IMR-90 (cell line): ENCODE measurements around the gene RELL2. TPM values are rescaled to one million over a fixed set of nuclear protein-coding genes. Genes with fewer than 3 reads are reported as not detected.
A peak's percentile ranks its signal among the peaks of the same experiment; 100 is the strongest.

Experiments
- ATAC-seq: fragments of 200-7000 bp; cut with Tn5 transposase; 2 replicates; pipeline ENCODE4 v1.9.1; 2020; ENCODE audit warnings: low read depth, mild to moderate bottlenecking, moderate library complexity
- BruUV-seq: library from RNA; stranded (reverse); fragments of 400-500 nt; replicated peaks from 2 replicates; lab custom pipeline; 2021; lab: Mats Ljungman, UMichigan
- CTCF ChIA-PET: fragments of 300-600 bp; formaldehyde crosslinking; extraction: SDS; loops from one replicate; lab custom pipeline; 2021; ENCODE audit warnings: antibody characterized with exemption; lab: Yijun Ruan, JAX
- POLR2A ChIA-PET: fragments of 300-600 bp; sonication (Branson Sonifier 250); formaldehyde crosslinking; loops from one replicate; lab custom pipeline; 2022; ENCODE audit warnings: antibody characterized with exemption; ENCODE audit not compliant: unreplicated experiment; lab: Charles Lee
- DNase-seq: peaks from one replicate; pipeline ENCODE4 v3.0.0; 2013
- H2AFZ ChIP-seq: replicated peaks from 2 replicates; pipeline ENCODE3; 2013; ENCODE audit warnings: low read length, mild to moderate bottlenecking; ENCODE audit not compliant: poor library complexity
- H2AK5ac ChIP-seq: 2 replicates; pipeline ENCODE4 v1.6.1; 2013; ENCODE audit warnings: low read depth, low read length, inconsistent platforms
- H2AK9ac ChIP-seq: replicated peaks from 2 replicates; pipeline ENCODE3; 2013; ENCODE audit warnings: mild to moderate bottlenecking, low read depth, low read length, moderate library complexity; ENCODE audit not compliant: poor library complexity
- H2BK120ac ChIP-seq: 2 replicates; pipeline ENCODE4 v1.6.1; 2013; ENCODE audit warnings: low read depth, low read length, inconsistent platforms
- H2BK15ac ChIP-seq: 3 replicates; pipeline ENCODE4 v1.6.1; 2013; ENCODE audit warnings: low read depth, low read length, inconsistent platforms
- H2BK20ac ChIP-seq: 2 replicates; pipeline ENCODE4 v1.6.1; 2013; ENCODE audit warnings: low read depth, mild to moderate bottlenecking, inconsistent platforms, low read length, moderate library complexity
- H2BK5ac ChIP-seq: 2 replicates; pipeline ENCODE4 v1.6.1; 2013; ENCODE audit warnings: mild to moderate bottlenecking, low read depth, low read length, inconsistent platforms; ENCODE audit not compliant: poor library complexity, severe bottlenecking
- H3K14ac ChIP-seq: replicated peaks from 2 replicates; pipeline ENCODE4 v1.6.1; 2013; ENCODE audit warnings: low read depth, low read length, inconsistent platforms
- H3K18ac ChIP-seq: 2 replicates; pipeline ENCODE4 v1.6.1; 2013; ENCODE audit warnings: low read depth, low read length, control low read depth
- H3K23ac ChIP-seq: 2 replicates; pipeline ENCODE4 v1.6.1; 2013; ENCODE audit warnings: low read depth, low read length, inconsistent platforms
- H3K27ac ChIP-seq: 2 replicates; pipeline ENCODE4 v1.5.1; 2013; ENCODE audit warnings: mild to moderate bottlenecking, control low read depth, low read length; ENCODE audit not compliant: insufficient read depth
- H3K27me3 ChIP-seq: 2 replicates; pipeline ENCODE4 v1.6.1; 2013; ENCODE audit warnings: low read length; ENCODE audit not compliant: control insufficient read depth, insufficient read depth
- H3K36me3 ChIP-seq: 2 replicates; pipeline ENCODE4 v1.6.1; 2013; ENCODE audit warnings: low read length, mixed read lengths; ENCODE audit not compliant: control insufficient read depth, insufficient read depth
- H3K4ac ChIP-seq: 2 replicates; pipeline ENCODE4 v1.6.1; 2013; ENCODE audit warnings: low read depth, low read length, inconsistent platforms
- H3K4me1 ChIP-seq: 2 replicates; pipeline ENCODE4 v1.6.1; 2013; ENCODE audit warnings: low read length, mixed read lengths; ENCODE audit not compliant: control insufficient read depth, insufficient read depth
- H3K4me2 ChIP-seq: 2 replicates; pipeline ENCODE4 v1.6.1; 2013; ENCODE audit warnings: low read depth, mild to moderate bottlenecking, control low read depth, low read length, moderate library complexity
- H3K4me3 ChIP-seq: 2 replicates; pipeline ENCODE4 v1.5.1; 2013; ENCODE audit warnings: low read depth, mild to moderate bottlenecking, control low read depth, low read length, moderate library complexity; ENCODE audit not compliant: insufficient read depth
- H3K56ac ChIP-seq: 2 replicates; pipeline ENCODE4 v1.6.1; 2013; ENCODE audit warnings: low read length, inconsistent platforms; ENCODE audit not compliant: insufficient read depth; ENCODE audit errors: extremely low read depth
- H3K79me1 ChIP-seq, 2 experiments: 2 replicates each; pipeline ENCODE4 v1.6.1; 2013; ENCODE audit warnings: low read length in 2 of 2, inconsistent platforms in 1 of 2, low read depth in 1 of 2
- H3K9ac ChIP-seq: 2 replicates; pipeline ENCODE4 v1.6.1; 2013; ENCODE audit warnings: low read depth, low read length, control low read depth
- H3K9me1 ChIP-seq: 2 replicates; pipeline ENCODE4 v1.6.1; 2013; ENCODE audit warnings: low read length, inconsistent platforms; ENCODE audit not compliant: insufficient read depth
- H3K9me3 ChIP-seq: 2 replicates; pipeline ENCODE4 v1.6.1; 2013; ENCODE audit warnings: low read length; ENCODE audit not compliant: control insufficient read depth, insufficient read depth
- H4K20me1 ChIP-seq: 2 replicates; pipeline ENCODE4 v1.6.1; 2013; ENCODE audit warnings: low read length, inconsistent platforms; ENCODE audit not compliant: insufficient read depth
- H4K5ac ChIP-seq: 2 replicates; pipeline ENCODE4 v1.6.1; 2013; ENCODE audit warnings: mild to moderate bottlenecking, low read depth, low read length, control low read depth
- H4K8ac ChIP-seq, 2 experiments: 2 replicates each; pipeline ENCODE4 v1.6.1; 2013; ENCODE audit warnings: low read depth in 2 of 2, low read length in 2 of 2, control low read depth in 1 of 2, inconsistent platforms in 1 of 2
- H4K91ac ChIP-seq: 2 replicates; pipeline ENCODE4 v1.6.1; 2013; ENCODE audit warnings: low read depth, low read length, inconsistent platforms; ENCODE audit not compliant: insufficient read depth
- BHLHE40 ChIP-seq: fragments of 150-350 bp; IDR thresholded peaks from 2 replicates; pipeline ENCODE4 v1.6.1; 2016; ENCODE audit warnings: mild to moderate bottlenecking, low read depth, low read length
- CEBPB ChIP-seq: IDR thresholded peaks from 2 replicates; pipeline ENCODE4 v1.6.1; 2012; ENCODE audit warnings: low read depth, low read length, improper control_type of control experiment
- CHD1 ChIP-seq: IDR thresholded peaks from 2 replicates; pipeline ENCODE4 v1.6.1; 2012; ENCODE audit warnings: low read depth, low read length, improper control_type of control experiment
- CTCF ChIP-seq: conservative IDR thresholded peaks from 2 replicates; pipeline ENCODE4 v1.5.1; 2012; ENCODE audit warnings: mild to moderate bottlenecking, low read depth, low read length, improper control_type of control experiment
- ELK1 ChIP-seq: fragments of 150-350 bp; IDR thresholded peaks from 2 replicates; pipeline ENCODE4 v1.6.1; 2016; ENCODE audit warnings: low read depth, mild to moderate bottlenecking, low read length, moderate library complexity, borderline replicate concordance
- FOS ChIP-seq: fragments of 150-350 bp; IDR thresholded peaks from 2 replicates; pipeline ENCODE4 v1.6.1; 2016; ENCODE audit warnings: low read depth, low read length
- MAFK ChIP-seq: IDR thresholded peaks from 2 replicates; pipeline ENCODE4 v1.6.1; 2012; ENCODE audit warnings: low read depth, low read length, improper control_type of control experiment
- MAZ ChIP-seq: IDR thresholded peaks from 2 replicates; pipeline ENCODE4 v1.6.1; 2012; ENCODE audit warnings: low read depth, mild to moderate bottlenecking, low read length, improper control_type of control experiment, moderate library complexity, borderline replicate concordance
- MXI1 ChIP-seq: IDR thresholded peaks from 2 replicates; pipeline ENCODE4 v1.6.1; 2012; ENCODE audit warnings: low read depth, mild to moderate bottlenecking, low read length, moderate library complexity, borderline replicate concordance
- NFE2L2 ChIP-seq: fragments of 150-350 bp; IDR thresholded peaks from 2 replicates; pipeline ENCODE4 v1.6.1; 2016; ENCODE audit warnings: low read depth, mild to moderate bottlenecking, low read length
- POLR2A ChIP-seq: IDR thresholded peaks from 2 replicates; pipeline ENCODE4 v1.6.1; 2012; ENCODE audit warnings: mild to moderate bottlenecking, low read depth, low read length
- RAD21 ChIP-seq: IDR thresholded peaks from 2 replicates; pipeline ENCODE4 v1.6.1; 2012; ENCODE audit warnings: low read length, improper control_type of control experiment
- RCOR1 ChIP-seq: IDR thresholded peaks from 2 replicates; pipeline ENCODE4 v1.6.1; 2012; ENCODE audit warnings: mild to moderate bottlenecking, low read length, improper control_type of control experiment; ENCODE audit not compliant: insufficient replicate concordance
- SMC3 ChIP-seq: fragments of 150-350 bp; IDR thresholded peaks from 2 replicates; pipeline ENCODE4 v1.6.1; 2016; ENCODE audit warnings: low read depth, mild to moderate bottlenecking, antibody characterized with exemption, low read length, moderate library complexity
- USF2 ChIP-seq: fragments of 150-350 bp; IDR thresholded peaks from 2 replicates; pipeline ENCODE4 v1.6.1; 2017; ENCODE audit warnings: mild to moderate bottlenecking, antibody characterized with exemption, low read length, low read depth
- WGBS, 2 experiments: methylation state at CpG; one replicate each; pipeline versions ENCODE4 v1.1.5 to v1.1.7; 2013; ENCODE audit warnings: missing lambda C conversion rate in 2 of 2; ENCODE audit not compliant: insufficient read length in 1 of 2; ENCODE audit errors: extremely low coverage in 2 of 2; 5-methylcytosine and 5-hydroxymethylcytosine counted together
- dilution Hi-C: fragments of 300-500 bp; cut with HindIII; formaldehyde crosslinking; loops from one replicate; pipeline ENCODE4 v1.14.3; 2018; ENCODE audit warnings: low sequenced_read_pairs; ENCODE audit not compliant: unreplicated experiment
- in situ Hi-C: fragments of 300-500 bp; cut with MboI; formaldehyde crosslinking; loops from 3 replicates; pipeline ENCODE4 v1.14.3; 2019; ENCODE audit warnings: low sequenced_read_pairs, inconsistent platforms, mixed read lengths
- intact Hi-C: fragments of 100-400 bp; cut with micrococcal nuclease; formaldehyde crosslinking; loops from 2 replicates; pipeline ENCODE4 v1.10.0; 2022
- polyA plus RNA-seq, 3 experiments: library from polyadenylated mRNA; depleted of rRNA; stranded (reverse); fragments of >200 nt; gene quantifications; 2 replicates each; pipeline ENCODE4 v1.2.3, GENCODE V29; 2012; ENCODE audit warnings: low replicate concordance in 1 of 3
- total RNA-seq: library from RNA; depleted of rRNA; stranded (reverse); fragments of >200 nt; gene quantifications from 2 replicates; pipeline ENCODE4 v1.2.3, GENCODE V29; 2012

RELL2 gene
- total and polyA plus RNA-seq, 2 of the 4 experiments (the other 2 are of a cell fraction), result 2.2 to 7.6 TPM

GRCh38 chr5:141651728-141652105, 14.9 kb downstream of the RELL2 start:
- Histone ChIP-seq H3K79me1 (peaks cover 10 to 17% of the 10 kb centered on the region in 2 experiments), H4K8ac (peak overlapping the region; percentile 72 to 98; a peak in 3 of 4 replicates), H3K9me1 (no peaks in the 10 kb centered on the region; the same call in 1 of the 2 replicates), H2AFZ (peak overlapping the region; percentile 59), H4K20me1 (peaks cover 3% of the 10 kb centered on the region; the same call in 1 of the 2 replicates), H3K56ac (no peak overlapping the region), H3K23ac (no peak overlapping the region), H2AK9ac (peak overlapping the region; percentile 56), H3K27me3 (no peaks in the 10 kb centered on the region), H3K9ac (peak overlapping the region; percentile 62), H3K4me3 (peak overlapping the region; percentile 78), H3K4ac (peak overlapping the region; percentile 57), H3K9me3 (no peaks in the 10 kb centered on the region), H2BK20ac (no peak overlapping the region), H4K5ac (peak overlapping the region; percentile 87; the same call in 1 of the 2 replicates), H3K18ac (peak overlapping the region; percentile 40; the same call in 1 of the 2 replicates), H2BK120ac (0 out of 2 replicates have a peak overlapping the region, but pooled peaks have one; percentile 1), H3K27ac (no peak overlapping the region; the same call in 1 of the 2 replicates), H2AK5ac (peak overlapping the region; percentile 92), H3K4me2 (peak overlapping the region; percentile 81), H2BK5ac (no peak overlapping the region), H4K91ac (no peak overlapping the region; the same call in 1 of the 2 replicates), H2BK15ac (peak overlapping the region; percentile 36; the same call in 1 of the 3 replicates), H3K36me3 (peaks cover 25% of the 10 kb centered on the region), H3K4me1 (peaks cover 13% of the 10 kb centered on the region; the same call in 1 of the 2 replicates), H3K14ac (0 out of 2 replicates have a peak overlapping the region, but pooled peaks have one; percentile 71)
- CTCF ChIA-PET, result no interaction called here
- dilution Hi-C loops, result no loop called here
- ATAC-seq, result no peak
- WGBS, 2 experiments, result 66% methylated on average over 8 of the region's 9 CpGs; no CpG with 5 or more reads in 1 of the 2 experiments
- in situ Hi-C loops, result no loop called here
- TF ChIP-seq SMC3 (no peak), CTCF (no peak), MXI1 (no peak), RCOR1 (no peak), RAD21 (no peak), ELK1 (no peak), POLR2A (no peak), NFE2L2 (no peak), USF2 (no peak), MAZ (no peak), BHLHE40 (no peak), CHD1 (no peak), FOS (no peak), MAFK (no peak), CEBPB (no peak)
- POLR2A ChIA-PET, result no interaction called here
- DNase-seq, result no peak
- intact Hi-C loops, result no loop called here
- no TSS peak for BruUV-seq
